ENCODE data around the gene MARCHF7. TPM values are rescaled to one million over a fixed set of nuclear protein-coding genes. Genes with fewer than 3 reads are reported as not detected.

MARCHF7 gene
- polyA plus RNA-seq, 1 experiment, result 76.1 TPM

- Histone ChIP-seq H3K27me3 (ENCODE audit: control insufficient read depth, insufficient read depth, low read length) (no peaks in the 10 kb centered on the region), H3K27ac (ENCODE audit: low read depth, low read length) (no peak overlapping the region), H3K9me3 (ENCODE audit: control insufficient read depth, insufficient read depth, low read length) (no peaks in the 10 kb centered on the region), H3K4me3 (ENCODE audit: low read depth, low read length) (no peak overlapping the region)
- ChIA-PET POLR2A (interaction anchor here (0.8 kb wide), 1 partner anchor 47 kb away, joined by 3 read pairs; the partner anchor contains the start of gene MARCHF7), CTCF (no interaction called here)
- no peak for TF ChIP-seq CTCF (IDR thresholded peaks at IDR 0.05; ENCODE audit: low read depth, low read length)
- no peak for DNase-seq (ENCODE audit: low read depth, low spot score)
Measured at GRCh38 chr2:159758686-159759085, 46.4 kb downstream of the MARCHF7 start.

GRCh38 chr2:159759577-159759976 is 47.3 kb downstream of the MARCHF7 start:
- Histone ChIP-seq H3K27ac (ENCODE audit: low read depth, low read length) (no peak overlapping the region), H3K4me3 (ENCODE audit: low read depth, low read length) (no peak overlapping the region), H3K27me3 (ENCODE audit: control insufficient read depth, insufficient read depth, low read length) (no peaks in the 10 kb centered on the region), H3K9me3 (ENCODE audit: control insufficient read depth, insufficient read depth, low read length) (no peaks in the 10 kb centered on the region)
- ChIA-PET CTCF (no interaction called here), POLR2A (no interaction called here)
- no peak for TF ChIP-seq CTCF (IDR thresholded peaks at IDR 0.05; ENCODE audit: low read depth, low read length)
- DNase-seq (ENCODE audit: low read depth, low spot score), result no peak

GRCh38 chr2:159760326-159760725 is 48.0 kb downstream of the MARCHF7 start:
- no peak for DNase-seq (ENCODE audit: low read depth, low spot score)
- no peak overlapping the region for H3K4me3 ChIP-seq (ENCODE audit: low read depth, low read length)
- POLR2A ChIA-PET, result interaction anchor here (0.6 kb wide), 1 partner anchor 647 kb away, joined by 3 read pairs; no protein-coding TSS in a partner anchor
- no peak overlapping the region for H3K27ac ChIP-seq (ENCODE audit: low read depth, low read length)
- H3K9me3 ChIP-seq (ENCODE audit: control insufficient read depth, insufficient read depth, low read length), result no peaks in the 10 kb centered on the region
- H3K27me3 ChIP-seq (ENCODE audit: control insufficient read depth, insufficient read depth, low read length), result no peaks in the 10 kb centered on the region
- CTCF ChIA-PET, result no interaction called here
- TF ChIP-seq CTCF (IDR thresholded peaks at IDR 0.05; ENCODE audit: low read depth, low read length), result no peak

- no peak overlapping the region for H3K27ac ChIP-seq (ENCODE audit: low read depth, low read length)
- H3K27me3 ChIP-seq (ENCODE audit: control insufficient read depth, insufficient read depth, low read length), result no peaks in the 10 kb centered on the region
- DNase-seq (ENCODE audit: low read depth, low spot score), result no peak
- POLR2A ChIA-PET, result no interaction called here
- TF ChIP-seq CTCF (IDR thresholded peaks at IDR 0.05; ENCODE audit: low read depth, low read length), result no peak
- H3K9me3 ChIP-seq (ENCODE audit: control insufficient read depth, insufficient read depth, low read length), result no peaks in the 10 kb centered on the region
- H3K4me3 ChIP-seq (ENCODE audit: low read depth, low read length), result no peak overlapping the region
- CTCF ChIA-PET, result interaction anchor here (1.1 kb wide), 1 partner anchor 8 kb away, joined by 3 read pairs; no protein-coding TSS in a partner anchor
Measured at GRCh38 chr2:159762075-159762474, 49.8 kb downstream of the MARCHF7 start.

Other genes with a start within 250 kb of the MARCHF7 start
- 33.4 and 44.7 TPM in 2 replicates for gene BAZ2B, start 96.0 kb upstream of the MARCHF7 start, polyA plus RNA-seq (2011; rRNA removed)
- gene CD302, start 85.7 kb downstream of the MARCHF7 start, polyA plus RNA-seq (2011; rRNA removed), result 12.3 and 17.6 TPM in 2 replicates
- gene LY75, start 192.2 kb downstream of the MARCHF7 start, polyA plus RNA-seq (2011; rRNA removed), result not detected in 2 replicates

Measured in AG04450 (cell line).